K562 (cell line): ENCODE results near the gene ENOSF1. TPM values are rescaled to one million over a fixed set of nuclear protein-coding genes. Genes with fewer than 3 reads are reported as not detected.

Experiments
- CC2D1A ChIP-seq: fragments of 450-650 bp; IDR thresholded peaks from 2 replicates; pipeline ENCODE4 v1.6.1; 2017; ENCODE audit warnings: mild to moderate bottlenecking
- EP400 ChIP-seq: fragments of 450-650 bp; IDR thresholded peaks from 2 replicates; pipeline ENCODE4 v1.6.1; 2017; ENCODE audit warnings: antibody characterized with exemption, mild to moderate bottlenecking, moderate library complexity
- HES1 ChIP-seq: fragments of 450-650 bp; IDR thresholded peaks from 2 replicates; pipeline ENCODE4 v1.6.1; 2016; ENCODE audit warnings: low read depth, mild to moderate bottlenecking, moderate library complexity
- HOXB6 ChIP-seq: fragments of 250-450 bp; sonication (Bioruptor Pico); IDR thresholded peaks from 2 replicates; pipeline ENCODE4 v1.5.1; 2022; ENCODE audit warnings: mild to moderate bottlenecking, borderline replicate concordance
- KDM4B ChIP-seq, 2 experiments: fragments of 450-650 bp in 1 of 2; sonication (generic) in 1 of 2; IDR thresholded peaks; 2 replicates each; pipeline ENCODE4 v1.6.1; 2016 to 2017; ENCODE audit warnings: borderline replicate concordance in 2 of 2, antibody characterized with exemption in 1 of 2, low read depth in 1 of 2, mild to moderate bottlenecking in 1 of 2
- MAFK ChIP-seq: IDR thresholded peaks from 2 replicates; pipeline ENCODE4 v1.6.1; 2011; ENCODE audit warnings: low read length, improper control_type of control experiment
- NCOA2 ChIP-seq, 2 experiments: fragments of 450-650 bp; IDR thresholded peaks; 2 replicates each; pipeline ENCODE4 v1.6.1; 2018; ENCODE audit warnings: mild to moderate bottlenecking in 2 of 2, moderate library complexity in 1 of 2; ENCODE audit not compliant: partially characterized antibody in 2 of 2
- NELFE ChIP-seq: IDR thresholded peaks from 2 replicates; pipeline ENCODE4 v1.6.1; 2011; ENCODE audit warnings: mild to moderate bottlenecking; ENCODE audit not compliant: insufficient read depth, insufficient read length
- RBM15 ChIP-seq: fragments of 200-400 bp; formaldehyde crosslinking; IDR thresholded peaks from 2 replicates; pipeline ENCODE4 v1.6.1; 2018; ENCODE audit warnings: mild to moderate bottlenecking, low read length, moderate library complexity; ENCODE audit not compliant: insufficient read depth
- RUNX1 ChIP-seq: sonication (generic); IDR thresholded peaks from 2 replicates; pipeline ENCODE4 v1.6.1; 2016; ENCODE audit warnings: antibody characterized with exemption, low read depth
- TAF9B ChIP-seq: fragments of 450-650 bp; IDR thresholded peaks from 2 replicates; pipeline ENCODE4 v1.6.1; 2018; ENCODE audit warnings: mild to moderate bottlenecking; ENCODE audit not compliant: partially characterized antibody
- TBP ChIP-seq: optimal IDR thresholded peaks from 2 replicates; pipeline ENCODE3; 2011; ENCODE audit warnings: low read depth, low read length, improper control_type of control experiment
- TCF7L2 ChIP-seq: fragments of 150-350 bp; IDR thresholded peaks from 2 replicates; pipeline ENCODE4 v1.6.1; 2016; ENCODE audit warnings: low read depth, mild to moderate bottlenecking, low read length, moderate library complexity
- THRA ChIP-seq: fragments of 450-650 bp; IDR thresholded peaks from 2 replicates; pipeline ENCODE4 v1.6.1; 2017; ENCODE audit warnings: mild to moderate bottlenecking, moderate library complexity
- USF2 ChIP-seq: sonication (generic); formaldehyde crosslinking; IDR thresholded peaks from 2 replicates; pipeline ENCODE4 v1.5.0; 2020; ENCODE audit warnings: missing genetic modification reagents
- ZBTB1 ChIP-seq: sonication (generic); formaldehyde crosslinking; IDR thresholded peaks from 2 replicates; pipeline ENCODE4 v1.8.1; 2023; ENCODE audit warnings: missing genetic modification reagents, low read depth, mild to moderate bottlenecking, borderline replicate concordance
- ZNF24 ChIP-seq: fragments of 450-650 bp; IDR thresholded peaks from 2 replicates; pipeline ENCODE4 v1.6.1; 2016
- ZNF431 ChIP-seq: sonication (generic); formaldehyde crosslinking; IDR thresholded peaks from 2 replicates; pipeline ENCODE4 v1.8.0; 2022; ENCODE audit warnings: mild to moderate bottlenecking, missing genetic modification reagents
- ZNF77 ChIP-seq: fragments of 250-450 bp; sonication (Bioruptor Pico); IDR thresholded peaks from 2 replicates; pipeline ENCODE4 v1.5.0; 2020
- ZNF830 ChIP-seq: fragments of 250-450 bp; sonication (Bioruptor Pico); IDR thresholded peaks from 2 replicates; pipeline ENCODE4 v1.5.0; 2021; ENCODE audit warnings: mild to moderate bottlenecking
- polyA plus RNA-seq, 8 experiments: library from polyadenylated mRNA; depleted of rRNA in 4 of 8; stranded (reverse) in 5 of 8; unstranded in 3 of 8; fragments of >200 nt; fragmentation: Nextera tagmentation in 2 of 8; fragmentation: Illumina TruSeq in 1 of 8; extraction: Ambion mirVana in 2 of 8; extraction: Trizol in 1 of 8; gene quantifications; 2 replicates each; pipeline versions ENCODE4 v1.2.1 to v1.2.3, GENCODE V29; 2011 to 2014; ENCODE audit warnings: inconsistent platforms in 1 of 8, missing spikeins in 1 of 8
- total RNA-seq, 7 experiments: library from RNA; depleted of rRNA in 6 of 7; stranded (reverse); fragments of >200 nt in 6 of 7; fragmentation: Illumina TruSeq in 2 of 7; extraction: Trizol in 2 of 7; gene quantifications; 2 replicates each; pipeline versions ENCODE4 v1.2.1 to v1.2.3, GENCODE V29; 2011 to 2021; ENCODE audit warnings: low replicate concordance in 1 of 7
- TF ChIP-seq, protein P1 (sequence below): sonication (generic); formaldehyde crosslinking; IDR thresholded peaks from 2 replicates; pipeline ENCODE4 v1.8.1; 2023; ENCODE audit warnings: mild to moderate bottlenecking, missing genetic modification reagents
- TF ChIP-seq, protein P2 (sequence below), 2 experiments: fragments of 450-650 bp in 1 of 2; sonication (generic) in 1 of 2; formaldehyde crosslinking in 1 of 2; IDR thresholded peaks in 1 of 2; conservative IDR thresholded peaks in 1 of 2; 2 replicates each; pipeline versions ENCODE4 v1.6.1 to v1.8.1; 2016 to 2023; ENCODE audit warnings: mild to moderate bottlenecking in 2 of 2, moderate library complexity in 2 of 2, inconsistent platforms in 1 of 2, missing genetic modification reagents in 1 of 2

The ENOSF1 gene
- total and polyA plus RNA-seq, 9 of the 15 experiments (the other 6 are each of a cell fraction or from before 2014, with no cell fraction given), result 15.5 to 66.4 (median 46.5) TPM

GRCh38 chr18:712401-713134 is at the start of gene ENOSF1 (continued):
- TF ChIP-seq ZNF77 (no peak), TBP (peak; percentile 55), CC2D1A (peak; percentile 98), HES1 (no peak), ZNF24 (no peak), TCF7L2 (no peak), EP400 (no peak), HOXB6 (CRISPR knock-in tag) (no peak), TAF9B (no peak), ZNF830 (CRISPR knock-in tag) (no peak), ZNF431 (CRISPR knock-in tag) (peak; percentile 71), ZBTB1 (0 out of 2 replicates have a peak, but pooled peaks have one; percentile 26), NCOA2 (IDR thresholded peaks at IDR 0.05; ENCODE audit: partially characterized antibody in 2 of 2) (no peak), KDM4B (IDR thresholded peaks at IDR 0.05; ENCODE audit: borderline replicate concordance in 2 of 2, low read depth in 1 of 2) (no peak), RBM15 (no peak), NELFE (no peak), USF2 (CRISPR knock-in tag) (peak; percentile 43; the same call in 1 of the 2 replicates), RUNX1 (no peak), MAFK (no peak), THRA (peak; percentile 81)
- TF ChIP-seq, protein P1, sequence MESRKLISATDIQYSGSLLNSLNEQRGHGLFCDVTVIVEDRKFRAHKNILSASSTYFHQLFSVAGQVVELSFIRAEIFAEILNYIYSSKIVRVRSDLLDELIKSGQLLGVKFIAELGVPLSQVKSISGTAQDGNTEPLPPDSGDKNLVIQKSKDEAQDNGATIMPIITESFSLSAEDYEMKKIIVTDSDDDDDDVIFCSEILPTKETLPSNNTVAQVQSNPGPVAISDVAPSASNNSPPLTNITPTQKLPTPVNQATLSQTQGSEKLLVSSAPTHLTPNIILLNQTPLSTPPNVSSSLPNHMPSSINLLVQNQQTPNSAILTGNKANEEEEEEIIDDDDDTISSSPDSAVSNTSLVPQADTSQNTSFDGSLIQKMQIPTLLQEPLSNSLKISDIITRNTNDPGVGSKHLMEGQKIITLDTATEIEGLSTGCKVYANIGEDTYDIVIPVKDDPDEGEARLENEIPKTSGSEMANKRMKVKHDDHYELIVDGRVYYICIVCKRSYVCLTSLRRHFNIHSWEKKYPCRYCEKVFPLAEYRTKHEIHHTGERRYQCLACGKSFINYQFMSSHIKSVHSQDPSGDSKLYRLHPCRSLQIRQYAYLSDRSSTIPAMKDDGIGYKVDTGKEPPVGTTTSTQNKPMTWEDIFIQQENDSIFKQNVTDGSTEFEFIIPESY (CRISPR knock-in tag), result peak; percentile 98
- TF ChIP-seq, protein P2, sequence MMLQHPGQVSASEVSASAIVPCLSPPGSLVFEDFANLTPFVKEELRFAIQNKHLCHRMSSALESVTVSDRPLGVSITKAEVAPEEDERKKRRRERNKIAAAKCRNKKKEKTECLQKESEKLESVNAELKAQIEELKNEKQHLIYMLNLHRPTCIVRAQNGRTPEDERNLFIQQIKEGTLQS (IDR thresholded peaks at IDR 0.05), result peak; percentile 52; the same call in 1 of the 2 replicates
- TF ChIP-seq, protein P2 (CRISPR knock-in tag; conservative IDR thresholded peaks at IDR 0.05), result 0 out of 2 replicates have a peak, but pooled peaks have one; percentile 58
